Heart left ventricle (tissue), 16 donors: ENCODE measurements around the gene UBA5. TPM values are rescaled to one million over a fixed set of nuclear protein-coding genes. Genes with fewer than 3 reads are reported as not detected.

Source experiments
- ATAC-seq, 4 donors: fragments of 200-7000 bp; cut with Tn5 transposase; one replicate each; pipeline ENCODE4 v1.9.1; 2020 to 2022; ENCODE audit warnings: moderate library complexity in 4 of 4, mild to moderate bottlenecking in 3 of 4, moderate number of reproducible peaks in 1 of 4
- DNase-seq, 5 donors: peaks; one replicate each; pipeline ENCODE4 v3.0.0-alpha.2; 2020
- H3K27ac ChIP-seq, 12 donors: fragments of 200-600 bp; sonication (generic) in 4 of 12; one replicate each; pipeline versions ENCODE4 v1.5.0 to v1.8.0; 2016 to 2022; ENCODE audit warnings: mild to moderate bottlenecking in 2 of 12
- H3K27me3 ChIP-seq, 9 donors: fragments of 200-600 bp; sonication (generic) in 2 of 9; one replicate each; pipeline versions ENCODE4 v1.5.1 to v1.8.0; 2016 to 2022; ENCODE audit warnings: mild to moderate bottlenecking in 3 of 9
- H3K36me3 ChIP-seq, 9 donors: fragments of 200-600 bp; sonication (generic) in 2 of 9; one replicate each; pipeline versions ENCODE4 v1.5.0 to v1.8.0; 2018 to 2022; ENCODE audit warnings: mild to moderate bottlenecking in 2 of 9
- H3K4me1 ChIP-seq, 12 donors: fragments of 200-600 bp; sonication (generic) in 4 of 12; one replicate each; pipeline versions ENCODE4 v1.5.0 to v1.8.0; 2016 to 2022; ENCODE audit warnings: mild to moderate bottlenecking in 3 of 12
- H3K4me3 ChIP-seq, 12 donors: fragments of 200-600 bp; sonication (generic) in 4 of 12; one replicate each; pipeline versions ENCODE4 v1.5.0 to v1.8.0; 2017 to 2022; ENCODE audit warnings: mild to moderate bottlenecking in 9 of 12, moderate library complexity in 4 of 12
- H3K9me3 ChIP-seq, 12 donors: fragments of 200-600 bp; sonication (generic) in 4 of 12; one replicate each; pipeline versions ENCODE4 v1.5.0 to v1.8.0; 2016 to 2022; ENCODE audit warnings: mild to moderate bottlenecking in 1 of 12
- POLR2A ChIP-seq, 2 donors: fragments of 450-650 bp; IDR thresholded peaks; one replicate each; pipeline ENCODE4 v1.6.1; 2017; ENCODE audit warnings: antibody characterized with exemption in 2 of 2, mild to moderate bottlenecking in 2 of 2, moderate library complexity in 2 of 2
- WGBS, 4 donors: extraction: QIAGEN DNeasy Blood & Tissue Kit in 2 of 4; methylation state at CpG; one replicate each; pipeline versions ENCODE4 v1.1.5 to v1.1.7; 2013 to 2018; 5-methylcytosine and 5-hydroxymethylcytosine counted together
- intact Hi-C, 10 donors: fragments of 100-400 bp; cut with DNase I; formaldehyde crosslinking; loops; one replicate each; pipeline versions ENCODE4 v1.11.1 to v1.14.2; 2022
- polyA plus RNA-seq, 2 donors: library from polyadenylated mRNA; stranded (reverse); fragments of 200-250 nt; gene quantifications; one replicate each; pipeline ENCODE4 v1.2.3, GENCODE V29; 2013
- total RNA-seq, 9 donors: library from RNA; depleted of rRNA in 2 of 9; stranded (reverse); fragments of >200 nt in 2 of 9; fragmentation: NEBNext Ultra II Directional in 3 of 9; extraction: Animal tissue kit (Norgen Biotek cat#: 25700) in 3 of 9; gene quantifications; one replicate each; pipeline versions ENCODE4 v1.1.0 to v1.2.4, GENCODE V29; 2016 to 2023
- TF ChIP-seq, protein P1 (sequence below), 12 donors: fragments of 200-600 bp; sonication (generic) in 4 of 12; IDR thresholded peaks; one replicate each; pipeline versions ENCODE4 v1.5.0 to v1.8.0; 2018 to 2022; ENCODE audit warnings: antibody characterized with exemption in 12 of 12, mild to moderate bottlenecking in 5 of 12
- donor health status: ischemic (EF 13 %, LVEDD 7.1; RV severe dilation, severe dysfunction).
- donor health status: healthy with polysubstance abuse.
- donor health status: DM: no; HTN: yes; CAD: no.
- donor health status: DM: no; HTN: no; CAD: no.
- donor health status: ischemic (EF 25% LVEDD 6.9; RV normal size, moderate dysfunction).
- donor health status: ischemic (EF 25% LVEDD 5.7; RV mildly dilated, moderate dysfunction).
- donor health status: healthy.
- donor health status: DM: yes; HTN: yes; CAD: no.
- donor health status: ischemic (EF 35%, LVEDD 5.7; RV mildly dilated, moderate dysfunction).
- donor health status: nonischemic (EF 11% LVEDD 7.7; RV severe dilation, severe dysfunction).
- donor health status: DM: yes; HTN: yes; CAD: no.
- donor health status: PGD.
- donor health status: ischemic (EF 29% LVEDD 5.4; RV normal size, mild dysfunction).
- donor health status: nonischemic (EF 23%, LVEDD 6.1; RV moderate dilation, normal function).

The UBA5 gene
- total and polyA plus RNA-seq, 11 donors = 25.3 to 59.1 (median 32.0) TPM

GRCh38 chr3:132655471-132655870 lies 4.7 kb upstream of the UBA5 start:
- 54 to 76% (median 58%) methylated on average over 2 of the region's 2 CpGs for WGBS, 4 donors
- no peaks in the 10 kb centered on the region for H3K27me3 ChIP-seq
- no peaks in the 10 kb centered on the region for H3K9me3 ChIP-seq
- ATAC-seq (no peak), DNase-seq (no peak)
- H3K27ac ChIP-seq = peak overlapping the region in 4 of 12 donors; percentile 19 to 42 (median 38)
- intact Hi-C loops = no loop called here
- H3K4me1 ChIP-seq = peaks cover 0 to 66% (median 48%) of the 10 kb centered on the region in 12 donors
- no peaks in the 10 kb centered on the region for H3K36me3 ChIP-seq
- H3K4me3 ChIP-seq = no peak overlapping the region
- TF ChIP-seq, protein P1, sequence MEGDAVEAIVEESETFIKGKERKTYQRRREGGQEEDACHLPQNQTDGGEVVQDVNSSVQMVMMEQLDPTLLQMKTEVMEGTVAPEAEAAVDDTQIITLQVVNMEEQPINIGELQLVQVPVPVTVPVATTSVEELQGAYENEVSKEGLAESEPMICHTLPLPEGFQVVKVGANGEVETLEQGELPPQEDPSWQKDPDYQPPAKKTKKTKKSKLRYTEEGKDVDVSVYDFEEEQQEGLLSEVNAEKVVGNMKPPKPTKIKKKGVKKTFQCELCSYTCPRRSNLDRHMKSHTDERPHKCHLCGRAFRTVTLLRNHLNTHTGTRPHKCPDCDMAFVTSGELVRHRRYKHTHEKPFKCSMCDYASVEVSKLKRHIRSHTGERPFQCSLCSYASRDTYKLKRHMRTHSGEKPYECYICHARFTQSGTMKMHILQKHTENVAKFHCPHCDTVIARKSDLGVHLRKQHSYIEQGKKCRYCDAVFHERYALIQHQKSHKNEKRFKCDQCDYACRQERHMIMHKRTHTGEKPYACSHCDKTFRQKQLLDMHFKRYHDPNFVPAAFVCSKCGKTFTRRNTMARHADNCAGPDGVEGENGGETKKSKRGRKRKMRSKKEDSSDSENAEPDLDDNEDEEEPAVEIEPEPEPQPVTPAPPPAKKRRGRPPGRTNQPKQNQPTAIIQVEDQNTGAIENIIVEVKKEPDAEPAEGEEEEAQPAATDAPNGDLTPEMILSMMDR (IDR thresholded peaks at IDR 0.05) = no peak
- TF ChIP-seq POLR2A (IDR thresholded peaks at IDR 0.05) = no peak

GRCh38 chr3:132657869-132658747 lies 2.0 kb upstream of the UBA5 start:
- intact Hi-C loops = no loop called here
- H3K27me3 ChIP-seq = no peaks in the 10 kb centered on the region
- peaks cover 0 to 72% (median 58%) of the 10 kb centered on the region in 12 donors for H3K4me1 ChIP-seq
- TF ChIP-seq POLR2A (IDR thresholded peaks at IDR 0.05) = no peak
- TF ChIP-seq, protein P1 (IDR thresholded peaks at IDR 0.05) = no peak
- H3K36me3 ChIP-seq = no peaks in the 10 kb centered on the region
- peak overlapping the region in 10 of 12 donors; percentile 73 to 96 (median 88) for H3K4me3 ChIP-seq
- ATAC-seq (no peak), DNase-seq (no peak)
- peak overlapping the region in 10 of 12 donors; percentile 80 to 96 (median 93) for H3K27ac ChIP-seq
- H3K9me3 ChIP-seq = no peaks in the 10 kb centered on the region
- WGBS, 4 donors = 86 to 88% (median 88%) methylated on average over 8 of the region's 8 CpGs

DNA sequence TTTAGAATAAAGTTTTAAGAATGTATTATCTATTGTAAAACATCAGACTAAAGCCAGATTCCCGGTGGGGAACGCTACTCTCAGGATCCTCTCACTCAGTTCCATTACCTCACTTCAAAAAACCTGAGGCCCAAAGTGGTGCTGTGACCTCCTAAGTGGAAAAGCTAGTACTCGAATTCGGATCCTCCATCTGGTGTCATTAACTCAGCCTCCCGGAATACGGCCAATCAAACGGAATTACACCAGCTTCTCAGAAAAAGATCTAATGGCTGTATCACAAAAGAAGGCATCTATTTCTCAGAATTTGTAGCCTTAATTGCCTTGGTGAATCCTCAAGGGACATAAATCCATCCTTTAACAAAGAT lies 1.1 kb upstream of the UBA5 start:
- DNase-seq = no peak
- TF ChIP-seq, protein P1 (IDR thresholded peaks at IDR 0.05) = no peak
- TF ChIP-seq POLR2A (IDR thresholded peaks at IDR 0.05) = no peak
- Histone ChIP-seq H3K4me3 (peak overlapping the region; percentile 54 to 96 (median 86)), H3K27ac (peak overlapping the region; percentile 73 to 96 (median 93)), H3K36me3 (no peaks in the 10 kb centered on the region), H3K9me3 (no peaks in the 10 kb centered on the region), H3K4me1 (peaks cover 0 to 73% (median 57%) of the 10 kb centered on the region in 12 donors), H3K27me3 (no peaks in the 10 kb centered on the region)
- 2 to 5% (median 2%) methylated on average over 7 of the region's 7 CpGs for WGBS, 4 donors
- ATAC-seq = peak in 2 of 4 donors; percentile 7 to 27
- intact Hi-C loops = no loop called here

- ATAC-seq (peak; percentile 83 to 88 (median 85)), DNase-seq (peak; percentile 73 to 81 (median 78))
- no peaks in the 10 kb centered on the region for H3K36me3 ChIP-seq
- WGBS, 4 donors = 0 to 1% (median 0%) methylated on average over 20 to 34 of the region's 34 CpGs
- intact Hi-C loops = loop anchor here in 4 of 10 donors (2.0 to 10.0 kb wide), 3 partner anchors 55 to 63 kb away; partner anchors contain the start of gene NPHP3 (in 3 of the 4)
- peak within 1 kb of the TSS; percentile 54 to 96 (median 86) for H3K4me3 ChIP-seq
- H3K4me1 ChIP-seq = peaks cover 0 to 73% (median 51%) of the 10 kb centered on the region in 12 donors
- TF ChIP-seq, protein P1 (IDR thresholded peaks at IDR 0.05) = peak; percentile 41 to 82 (median 63)
- no peak for TF ChIP-seq POLR2A (IDR thresholded peaks at IDR 0.05)
- no peaks in the 10 kb centered on the region for H3K9me3 ChIP-seq
- no peaks in the 10 kb centered on the region for H3K27me3 ChIP-seq
- peak within 1 kb of the TSS; percentile 73 to 96 (median 93) for H3K27ac ChIP-seq
These were observed 621 bp upstream of the UBA5 start, which contains the start of gene ACAD11 for GRCh38 chr3:132659365-132660051. Gene ACAD11 (minus strand): TSS chr3:132659809. CDS start chr3:132659751, 58 bp downstream.
